ENCODE data around the gene DGKB. TPM values are rescaled to one million over a fixed set of nuclear protein-coding genes. Genes with fewer than 3 reads are reported as not detected.

Gene DGKB
- total RNA-seq, 1 donor from 2014 or later = 0.30 TPM

GRCh38 chr7:14821757-14822480, 80.6 kb downstream of the DGKB start:
- peaks cover 10% of the 10 kb centered on the region for H3K4me1 ChIP-seq
- no peak overlapping the region for H3K4me3 ChIP-seq
- no peak for DNase-seq
- intact Hi-C loops (cut with micrococcal nuclease) = no loop called here
- no peaks in the 10 kb centered on the region for H3K27me3 ChIP-seq (ENCODE audit: low read depth)
- no peak for TF ChIP-seq CTCF (IDR thresholded peaks at IDR 0.05; ENCODE audit: borderline replicate concordance)
- H3K27ac ChIP-seq (replicated peaks) = no peak overlapping the region
- H3K9me3 ChIP-seq (replicated peaks) = no peaks in the 10 kb centered on the region
- no peaks in the 10 kb centered on the region for H3K36me3 ChIP-seq

GRCh38 chr7:14818871-14819270, 83.7 kb downstream of the DGKB start:
- H3K9me3 ChIP-seq (replicated peaks) = no peaks in the 10 kb centered on the region
- H3K36me3 ChIP-seq = no peaks in the 10 kb centered on the region
- no peak for DNase-seq
- intact Hi-C loops (cut with micrococcal nuclease) = no loop called here
- no peak overlapping the region for H3K4me3 ChIP-seq
- H3K27me3 ChIP-seq (ENCODE audit: low read depth) = no peaks in the 10 kb centered on the region
- TF ChIP-seq CTCF (IDR thresholded peaks at IDR 0.05; ENCODE audit: borderline replicate concordance) = no peak
- no peaks in the 10 kb centered on the region for H3K4me1 ChIP-seq
- H3K27ac ChIP-seq (replicated peaks) = no peak overlapping the region

- H3K9me3 ChIP-seq (replicated peaks) = no peaks in the 10 kb centered on the region
- no peak overlapping the region for H3K27ac ChIP-seq (replicated peaks)
- H3K4me1 ChIP-seq = no peaks in the 10 kb centered on the region
- TF ChIP-seq CTCF (IDR thresholded peaks at IDR 0.05; ENCODE audit: borderline replicate concordance) = no peak
- DNase-seq = no peak
- no peaks in the 10 kb centered on the region for H3K27me3 ChIP-seq (ENCODE audit: low read depth)
- no peak overlapping the region for H3K4me3 ChIP-seq
- intact Hi-C loops (cut with micrococcal nuclease) = no loop called here
- H3K36me3 ChIP-seq = no peaks in the 10 kb centered on the region
These were observed 84.5 kb downstream of the DGKB start for GRCh38 chr7:14817829-14818614.

- H3K36me3 ChIP-seq = no peaks in the 10 kb centered on the region
- DNase-seq = no peak
- intact Hi-C loops (cut with micrococcal nuclease) = no loop called here
- H3K27ac ChIP-seq (replicated peaks) = no peak overlapping the region
- H3K4me1 ChIP-seq = no peaks in the 10 kb centered on the region
- H3K9me3 ChIP-seq (replicated peaks) = no peaks in the 10 kb centered on the region
- no peaks in the 10 kb centered on the region for H3K27me3 ChIP-seq (ENCODE audit: low read depth)
- TF ChIP-seq CTCF (IDR thresholded peaks at IDR 0.05; ENCODE audit: borderline replicate concordance) = no peak
- no peak overlapping the region for H3K4me3 ChIP-seq
These were observed 95.0 kb downstream of the DGKB start for GRCh38 chr7:14807507-14807906.

- TF ChIP-seq CTCF (IDR thresholded peaks at IDR 0.05; ENCODE audit: borderline replicate concordance) = no peak
- Histone ChIP-seq H3K4me3 (no peak overlapping the region), H3K9me3 (replicated peaks) (no peaks in the 10 kb centered on the region), H3K27me3 (ENCODE audit: low read depth) (no peaks in the 10 kb centered on the region), H3K27ac (replicated peaks) (no peak overlapping the region), H3K4me1 (no peaks in the 10 kb centered on the region), H3K36me3 (no peaks in the 10 kb centered on the region)
- intact Hi-C loops (cut with micrococcal nuclease) = no loop called here
- no peak for DNase-seq
These were observed 95.7 kb downstream of the DGKB start for GRCh38 chr7:14806891-14807290.

All from left ventricle myocardium inferior (tissue), 1 donor.